Upper lobe of left lung (tissue), 4 donors: ENCODE data around the gene PPP1CA.

Source experiments
- CTCF ChIP-seq, 6 experiments: fragments of 450-650 bp in 4 of 6; fragments of 200-600 bp in 2 of 6; sonication (generic) in 2 of 6; IDR thresholded peaks; one replicate each; pipeline ENCODE4 v1.5.1; 2016 to 2019; ENCODE audit warnings: antibody characterized with exemption in 6 of 6
- EP300 ChIP-seq, 4 donors: sonication (generic); formaldehyde crosslinking; IDR thresholded peaks; one replicate each; pipeline ENCODE4 v1.5.1; 2017; ENCODE audit warnings: antibody characterized with exemption in 4 of 4, control low read depth in 2 of 4
- POLR2A ChIP-seq, 4 donors: fragments of 450-650 bp; IDR thresholded peaks; one replicate each; pipeline ENCODE4 v1.5.1; 2016 to 2017; ENCODE audit warnings: antibody characterized with exemption in 4 of 4, mild to moderate bottlenecking in 2 of 4
- POLR2AphosphoS5 ChIP-seq, 2 donors: sonication (generic); formaldehyde crosslinking; IDR thresholded peaks; one replicate each; pipeline ENCODE4 v1.5.1; 2017; ENCODE audit warnings: antibody characterized with exemption in 2 of 2

- TF ChIP-seq CTCF (IDR thresholded peaks at IDR 0.05): no peak
- no peak for TF ChIP-seq POLR2A (IDR thresholded peaks at IDR 0.05)
- no peak for TF ChIP-seq POLR2AphosphoS5 (IDR thresholded peaks at IDR 0.05)
- TF ChIP-seq EP300 (IDR thresholded peaks at IDR 0.05): no peak
Measured at GRCh38 chr11:67445515-67445914, 43.9 kb upstream of the PPP1CA start.
